Astrocyte of the cerebellum (primary cell): ENCODE results near the gene SLC22A23.
"Not testable (repeated sequence)": the region's sequence is repeated elsewhere in the genome, so short reads cannot be mapped to it uniquely, and the experiment has no call there.

Experiments used
- DNase-seq: peaks from one replicate; pipeline ENCODE4 v3.0.0-alpha.2; 2011; ENCODE audit warnings: low read depth
- H3K4me3 ChIP-seq: 2 replicates; pipeline ENCODE4 v1.5.1; 2011; ENCODE audit warnings: mild to moderate bottlenecking, low read depth, low read length, moderate library complexity
- in situ Hi-C: cut with HindIII; loops from 2 replicates; pipeline ENCODE4 v1.10.0; 2017; ENCODE audit warnings: low sequenced_read_pairs
- TF ChIP-seq, protein P1 (sequence below): IDR thresholded peaks from 2 replicates; pipeline ENCODE4 v1.5.1; 2012; ENCODE audit warnings: low read length, low read depth, moderate library complexity, mild to moderate bottlenecking; ENCODE audit errors: missing control alignments

The SLC22A23 gene

DNA sequence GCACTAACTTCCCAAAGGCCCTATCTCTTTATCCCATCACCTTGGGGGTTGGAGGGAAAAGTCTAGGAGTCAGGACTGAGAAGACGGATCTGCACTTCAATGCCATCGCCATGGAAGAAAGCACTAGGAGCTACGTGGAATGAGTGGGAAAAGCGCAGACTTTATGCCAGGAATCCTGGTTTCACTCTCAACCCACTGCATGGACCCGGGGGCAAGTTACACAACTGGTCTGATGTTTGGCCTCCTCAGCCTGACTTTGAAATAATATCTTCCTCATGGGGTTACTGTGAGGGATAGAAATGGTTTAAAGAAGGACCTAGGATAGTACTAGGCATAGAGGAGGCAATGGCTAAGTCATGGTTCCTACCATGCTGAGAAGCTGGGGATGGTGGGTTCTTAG, 211.6 kb downstream of the SLC22A23 start:
- DNase-seq: no peak
- H3K4me3 ChIP-seq: no peak overlapping the region
- in situ Hi-C loops: no loop called here
- TF ChIP-seq, protein P1, sequence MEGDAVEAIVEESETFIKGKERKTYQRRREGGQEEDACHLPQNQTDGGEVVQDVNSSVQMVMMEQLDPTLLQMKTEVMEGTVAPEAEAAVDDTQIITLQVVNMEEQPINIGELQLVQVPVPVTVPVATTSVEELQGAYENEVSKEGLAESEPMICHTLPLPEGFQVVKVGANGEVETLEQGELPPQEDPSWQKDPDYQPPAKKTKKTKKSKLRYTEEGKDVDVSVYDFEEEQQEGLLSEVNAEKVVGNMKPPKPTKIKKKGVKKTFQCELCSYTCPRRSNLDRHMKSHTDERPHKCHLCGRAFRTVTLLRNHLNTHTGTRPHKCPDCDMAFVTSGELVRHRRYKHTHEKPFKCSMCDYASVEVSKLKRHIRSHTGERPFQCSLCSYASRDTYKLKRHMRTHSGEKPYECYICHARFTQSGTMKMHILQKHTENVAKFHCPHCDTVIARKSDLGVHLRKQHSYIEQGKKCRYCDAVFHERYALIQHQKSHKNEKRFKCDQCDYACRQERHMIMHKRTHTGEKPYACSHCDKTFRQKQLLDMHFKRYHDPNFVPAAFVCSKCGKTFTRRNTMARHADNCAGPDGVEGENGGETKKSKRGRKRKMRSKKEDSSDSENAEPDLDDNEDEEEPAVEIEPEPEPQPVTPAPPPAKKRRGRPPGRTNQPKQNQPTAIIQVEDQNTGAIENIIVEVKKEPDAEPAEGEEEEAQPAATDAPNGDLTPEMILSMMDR: no peak

DNA sequence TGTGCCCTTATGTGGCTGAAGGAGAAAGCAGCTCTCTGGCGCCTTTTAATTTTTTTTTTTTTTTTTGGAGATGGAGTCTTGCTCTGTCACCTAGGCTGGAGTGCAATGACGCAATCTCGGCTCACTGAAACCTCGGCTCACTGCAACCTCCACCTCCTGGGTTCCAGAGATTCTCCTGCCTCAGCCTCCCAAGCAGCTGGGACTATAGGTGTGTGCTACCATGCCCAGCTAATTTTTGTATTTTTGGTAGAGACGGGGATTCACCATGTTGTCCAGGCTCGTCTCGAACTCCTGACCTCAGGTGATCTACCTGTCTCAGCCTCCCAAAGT, 212.1 kb downstream of the SLC22A23 start:
- in situ Hi-C loops, DNase-seq, H3K4me3 ChIP-seq: not testable (repeated sequence)

DNA sequence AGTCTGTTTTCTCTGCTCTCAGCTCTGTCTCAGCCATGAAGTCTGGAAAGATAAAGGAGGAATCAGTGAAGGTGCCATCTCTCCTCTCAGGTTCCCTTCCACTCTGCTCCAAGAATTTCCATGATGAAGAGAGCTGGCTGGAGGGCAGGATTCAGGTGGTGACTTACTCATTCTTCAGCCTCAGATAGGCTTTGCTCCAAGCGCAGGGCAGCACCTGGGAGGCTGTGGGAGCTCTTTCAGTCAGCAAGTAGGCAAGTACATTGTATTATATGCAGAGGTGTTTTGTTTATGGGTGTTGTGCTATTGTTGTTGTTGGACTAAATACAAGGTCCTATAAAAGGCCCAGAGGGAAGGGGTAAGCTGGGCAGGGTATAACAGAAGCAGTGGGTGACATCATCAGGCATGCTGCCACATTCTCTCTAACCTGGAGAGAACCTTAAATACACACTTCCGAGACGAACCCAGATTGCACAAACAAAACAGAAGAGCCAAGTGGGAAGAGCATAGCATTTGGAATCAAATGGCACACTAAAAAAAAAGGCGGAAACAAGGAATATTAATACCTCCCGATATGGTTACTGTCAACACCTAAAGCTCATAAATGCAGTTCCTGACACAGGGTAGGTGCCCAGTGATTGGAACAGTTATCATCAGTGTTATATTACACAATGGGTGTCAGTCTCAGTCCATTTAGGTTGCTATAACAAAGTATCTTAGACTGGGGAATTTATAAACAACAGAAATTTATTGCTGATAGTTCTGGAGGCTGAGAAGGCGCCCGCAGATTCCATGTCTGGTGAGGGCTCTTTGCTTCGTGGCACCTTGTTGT, 212.6 kb downstream of the SLC22A23 start:
- TF ChIP-seq, protein P1: no peak
- H3K4me3 ChIP-seq: no peak overlapping the region
- no peak for DNase-seq
- in situ Hi-C loops: no loop called here

DNA sequence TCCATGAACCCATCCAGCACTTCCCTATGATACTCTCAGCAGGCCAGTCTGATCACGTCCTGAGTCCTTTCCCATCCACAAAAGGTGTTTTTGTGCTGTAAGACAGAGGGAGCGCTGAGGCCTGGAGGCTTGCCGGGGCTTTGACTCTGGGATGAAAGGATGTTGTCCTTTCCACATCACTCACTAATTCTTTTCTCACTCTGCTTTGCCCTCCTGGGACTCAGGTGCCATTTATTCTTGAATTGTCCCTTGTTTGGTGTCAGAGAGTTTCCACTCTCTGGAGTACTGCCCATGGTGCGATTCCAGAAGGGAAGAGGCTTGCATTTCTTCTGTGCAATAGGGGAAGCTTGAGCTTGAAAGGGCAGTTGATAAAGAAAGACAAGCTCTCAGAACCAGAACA, 214.1 kb downstream of the SLC22A23 start:
- TF ChIP-seq, protein P1: no peak
- DNase-seq: no peak
- in situ Hi-C loops: no loop called here
- H3K4me3 ChIP-seq: no peak overlapping the region

DNA sequence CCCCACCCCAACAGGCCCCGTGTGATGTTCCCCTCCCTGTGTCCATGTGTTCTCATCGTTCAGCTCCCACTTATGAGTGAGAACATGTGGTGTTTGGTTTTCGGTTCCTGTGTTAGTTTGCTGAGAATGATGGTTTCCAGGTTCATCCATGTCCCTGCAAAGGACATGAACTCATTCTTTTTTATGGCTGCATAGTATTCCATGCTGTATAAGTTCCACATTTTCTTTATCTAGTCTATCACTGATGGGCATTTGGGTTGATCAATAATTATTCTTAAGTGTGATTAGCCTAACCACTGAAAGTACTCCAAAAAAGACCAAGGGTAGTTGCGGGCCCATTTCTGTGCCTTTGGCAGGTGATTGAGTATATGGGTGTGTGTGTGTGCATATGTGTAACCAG, 215.1 kb downstream of the SLC22A23 start:
- in situ Hi-C loops, DNase-seq, H3K4me3 ChIP-seq: not testable (repeated sequence)

DNA sequence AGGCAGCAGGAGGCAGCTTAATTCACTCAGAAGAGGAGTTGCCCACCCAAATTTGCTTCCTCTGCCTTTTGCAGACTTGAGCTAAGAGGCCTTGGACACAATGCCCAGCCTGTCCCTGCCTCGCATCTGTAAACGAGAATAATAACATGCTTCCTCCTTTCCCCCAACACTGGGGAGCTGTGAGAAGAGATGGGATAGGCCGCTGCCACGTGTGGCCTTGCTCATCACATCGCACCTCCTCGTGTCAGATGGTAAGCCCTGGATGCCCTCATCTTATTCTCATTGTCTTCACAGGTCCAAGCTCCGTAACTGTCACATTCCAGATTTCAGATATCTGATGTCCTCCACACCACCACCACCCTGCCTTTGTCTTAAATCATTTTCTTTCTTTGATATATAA, 216.3 kb downstream of the SLC22A23 start:
- no peak overlapping the region for H3K4me3 ChIP-seq
- TF ChIP-seq, protein P1: no peak
- in situ Hi-C loops: no loop called here
- DNase-seq: no peak

DNA sequence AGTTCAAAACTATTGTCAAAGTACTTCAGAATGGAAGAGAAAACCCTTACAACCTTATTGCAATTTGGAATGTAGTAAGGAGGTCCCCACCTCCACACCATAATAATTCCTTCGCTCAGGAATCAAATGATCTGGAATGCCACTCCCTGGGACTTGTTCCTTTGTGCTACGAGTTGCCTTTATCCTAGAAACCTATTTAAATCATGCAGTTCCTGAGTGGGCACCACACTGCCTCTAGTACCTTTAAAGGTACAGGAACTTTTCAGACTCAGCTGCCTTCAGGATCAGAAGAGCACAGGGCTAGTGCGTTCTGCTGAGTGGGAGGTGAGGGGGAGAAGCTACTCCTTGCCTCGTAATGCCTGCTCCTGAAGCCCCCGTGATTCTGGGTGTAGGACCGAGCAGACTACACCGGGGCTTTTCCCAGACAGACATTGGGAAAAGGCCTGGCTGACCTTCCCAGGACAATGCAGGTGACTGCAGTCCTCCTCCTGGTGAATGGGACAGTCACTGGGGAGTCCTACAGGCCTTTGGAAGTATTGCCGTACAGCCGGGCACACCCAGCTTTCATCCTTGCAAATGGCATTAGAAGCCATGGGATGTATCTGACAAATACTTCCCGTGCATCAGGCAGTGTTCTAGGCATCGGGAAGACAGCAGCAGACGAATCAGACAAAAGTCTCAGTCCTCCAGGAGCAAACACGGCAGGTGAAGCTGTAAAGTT, 217.6 kb downstream of the SLC22A23 start:
- DNase-seq: no peak
- no peak overlapping the region for H3K4me3 ChIP-seq
- TF ChIP-seq, protein P1: peak; percentile 26
- in situ Hi-C loops: no loop called here
